Calu3 (cell line): ENCODE measurements around the gene RPS21. TPM values are rescaled to one million over a fixed set of nuclear protein-coding genes. Genes with fewer than 3 reads are reported as not detected.

Experiments
- BruUV-seq: library from RNA; stranded (reverse); fragments of 400-500 nt; replicated peaks from 2 replicates; lab custom pipeline; 2021; lab: Mats Ljungman, UMichigan
- CTCF ChIA-PET: fragments of 300-600 bp; sonication (Branson Sonifier 250); formaldehyde crosslinking; loops from one replicate; lab custom pipeline; 2022; ENCODE audit warnings: antibody characterized with exemption; lab: Charles Lee
- DNase-seq: peaks from one replicate; pipeline ENCODE4 v3.0.0; 2022
- H3K27ac Mint-ChIP-seq: one replicate; pipeline ENCODE4 v1.8.0; 2022; ENCODE audit warnings: mixed read lengths; ENCODE audit not compliant: unreplicated experiment
- H3K27me3 Mint-ChIP-seq: one replicate; pipeline ENCODE4 v1.8.0; 2022; ENCODE audit warnings: mixed read lengths; ENCODE audit not compliant: unreplicated experiment
- H3K36me3 Mint-ChIP-seq: one replicate; pipeline ENCODE4 v1.8.0; 2022; ENCODE audit warnings: mild to moderate bottlenecking, moderate library complexity, mixed read lengths; ENCODE audit not compliant: insufficient read depth, unreplicated experiment
- H3K4me1 Mint-ChIP-seq: one replicate; pipeline ENCODE4 v1.8.0; 2022; ENCODE audit warnings: mild to moderate bottlenecking, low read depth, mixed read lengths; ENCODE audit not compliant: unreplicated experiment
- H3K4me3 Mint-ChIP-seq: one replicate; pipeline ENCODE4 v1.8.0; 2022; ENCODE audit warnings: mild to moderate bottlenecking, low read depth, moderate library complexity, mixed read lengths; ENCODE audit not compliant: unreplicated experiment
- H3K9me3 Mint-ChIP-seq: one replicate; pipeline ENCODE4 v1.8.0; 2022; ENCODE audit warnings: low read depth, mixed read lengths; ENCODE audit not compliant: unreplicated experiment
- intact Hi-C: fragments of 100-400 bp; cut with micrococcal nuclease; formaldehyde crosslinking; loops from one replicate; pipeline ENCODE4 v1.10.0; 2022; ENCODE audit not compliant: unreplicated experiment
- total RNA-seq: library from RNA; stranded (reverse); gene quantifications from 2 replicates; pipeline ENCODE4 v1.2.3, GENCODE V29; 2022
- TF ChIP-seq, protein P1 (sequence below): fragments of 200-600 bp; IDR thresholded peaks from one replicate; pipeline ENCODE4 v1.8.0; 2022; ENCODE audit warnings: antibody characterized with exemption; ENCODE audit not compliant: unreplicated experiment

The RPS21 gene
- total RNA-seq, 1 experiment from 2014 or later = 1,936 TPM

DNA sequence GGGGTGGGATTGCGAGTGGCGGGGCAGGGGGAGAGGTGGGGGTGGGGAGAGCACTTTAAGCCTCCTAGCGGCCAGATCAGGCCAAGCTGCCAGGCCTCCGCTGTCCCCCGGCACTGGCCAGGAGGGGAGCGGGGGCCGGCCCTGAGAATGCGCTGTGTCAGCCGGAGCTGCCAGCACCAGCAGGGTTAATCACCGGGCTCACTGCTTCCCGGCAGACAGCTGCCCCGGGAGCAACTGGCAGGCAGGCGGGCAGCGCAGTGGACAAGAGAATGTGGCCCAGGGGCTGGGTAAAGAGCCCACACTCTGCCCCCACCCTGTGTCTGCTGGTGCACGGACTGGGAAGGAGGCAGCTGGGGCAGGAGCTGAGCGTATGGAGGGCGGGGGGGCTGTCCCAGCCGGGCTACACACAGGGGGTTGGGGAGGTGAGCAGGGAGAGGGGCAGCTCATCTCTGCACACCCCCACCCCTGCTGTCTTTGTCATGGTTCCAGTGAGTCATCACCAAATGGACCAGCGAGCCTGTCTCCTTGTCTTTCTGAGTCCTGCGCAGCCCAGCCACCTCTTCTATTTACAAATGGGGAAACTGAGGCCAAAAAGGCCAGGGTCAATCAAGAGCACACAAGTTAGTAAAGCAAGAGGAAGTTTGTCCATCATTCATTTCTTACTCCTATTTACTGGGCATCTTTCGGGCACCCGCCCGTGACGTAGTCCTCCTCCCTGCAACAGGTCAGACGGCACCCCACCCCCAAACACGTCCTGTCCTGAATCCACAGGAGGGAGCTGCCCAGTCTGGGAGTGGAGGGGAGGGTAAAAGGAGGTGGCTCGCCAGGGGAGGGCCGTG, 17.7 kb upstream of the RPS21 start:
- Mint-ChIP-seq H3K4me1 (peaks cover 37% of the 10 kb centered on the region), H3K4me3 (peak overlapping the region; percentile 79), H3K27me3 (no peaks in the 10 kb centered on the region), H3K27ac (no peak overlapping the region), H3K36me3 (peaks cover 61% of the 10 kb centered on the region), H3K9me3 (no peaks in the 10 kb centered on the region)
- intact Hi-C loops = no loop called here
- peak; percentile 62 for DNase-seq
- TF ChIP-seq, protein P1, sequence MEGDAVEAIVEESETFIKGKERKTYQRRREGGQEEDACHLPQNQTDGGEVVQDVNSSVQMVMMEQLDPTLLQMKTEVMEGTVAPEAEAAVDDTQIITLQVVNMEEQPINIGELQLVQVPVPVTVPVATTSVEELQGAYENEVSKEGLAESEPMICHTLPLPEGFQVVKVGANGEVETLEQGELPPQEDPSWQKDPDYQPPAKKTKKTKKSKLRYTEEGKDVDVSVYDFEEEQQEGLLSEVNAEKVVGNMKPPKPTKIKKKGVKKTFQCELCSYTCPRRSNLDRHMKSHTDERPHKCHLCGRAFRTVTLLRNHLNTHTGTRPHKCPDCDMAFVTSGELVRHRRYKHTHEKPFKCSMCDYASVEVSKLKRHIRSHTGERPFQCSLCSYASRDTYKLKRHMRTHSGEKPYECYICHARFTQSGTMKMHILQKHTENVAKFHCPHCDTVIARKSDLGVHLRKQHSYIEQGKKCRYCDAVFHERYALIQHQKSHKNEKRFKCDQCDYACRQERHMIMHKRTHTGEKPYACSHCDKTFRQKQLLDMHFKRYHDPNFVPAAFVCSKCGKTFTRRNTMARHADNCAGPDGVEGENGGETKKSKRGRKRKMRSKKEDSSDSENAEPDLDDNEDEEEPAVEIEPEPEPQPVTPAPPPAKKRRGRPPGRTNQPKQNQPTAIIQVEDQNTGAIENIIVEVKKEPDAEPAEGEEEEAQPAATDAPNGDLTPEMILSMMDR = peak; percentile 81
- CTCF ChIA-PET = interaction anchor here (0.8 to 5.9 kb wide), 8 partner anchors 8 to 226 kb away, joined by 3 to 33 read pairs (median 6); partner anchors contain the start of gene ADRM1
- BruUV-seq = no TSS peak

DNA sequence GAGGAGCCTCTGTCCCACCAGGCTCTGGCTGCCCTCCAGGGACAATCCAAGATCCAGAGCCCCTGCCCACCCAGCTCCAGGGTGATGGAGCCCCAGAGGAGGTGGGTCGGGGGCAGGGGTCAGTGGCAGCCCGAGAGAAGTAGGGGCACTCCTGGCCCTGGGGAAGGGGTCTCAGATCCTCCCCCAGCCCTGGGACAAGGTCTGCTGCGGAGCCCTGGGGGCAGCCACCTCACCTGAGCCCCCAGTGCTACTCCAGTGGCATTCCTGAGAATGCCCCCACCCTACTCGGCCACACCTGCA, 17.1 kb upstream of the RPS21 start:
- Mint-ChIP-seq H3K36me3 (peaks cover 55% of the 10 kb centered on the region), H3K4me3 (no peak overlapping the region), H3K4me1 (peaks cover 37% of the 10 kb centered on the region), H3K9me3 (no peaks in the 10 kb centered on the region), H3K27ac (no peak overlapping the region), H3K27me3 (no peaks in the 10 kb centered on the region)
- intact Hi-C loops = no loop called here
- no TSS peak for BruUV-seq
- TF ChIP-seq, protein P1 = no peak
- CTCF ChIA-PET = interaction anchor here (1.2 to 3.9 kb wide), 3 partner anchors 8 to 16 kb away, joined by 3 to 22 read pairs (median 6); no protein-coding TSS in a partner anchor
- DNase-seq = no peak

DNA sequence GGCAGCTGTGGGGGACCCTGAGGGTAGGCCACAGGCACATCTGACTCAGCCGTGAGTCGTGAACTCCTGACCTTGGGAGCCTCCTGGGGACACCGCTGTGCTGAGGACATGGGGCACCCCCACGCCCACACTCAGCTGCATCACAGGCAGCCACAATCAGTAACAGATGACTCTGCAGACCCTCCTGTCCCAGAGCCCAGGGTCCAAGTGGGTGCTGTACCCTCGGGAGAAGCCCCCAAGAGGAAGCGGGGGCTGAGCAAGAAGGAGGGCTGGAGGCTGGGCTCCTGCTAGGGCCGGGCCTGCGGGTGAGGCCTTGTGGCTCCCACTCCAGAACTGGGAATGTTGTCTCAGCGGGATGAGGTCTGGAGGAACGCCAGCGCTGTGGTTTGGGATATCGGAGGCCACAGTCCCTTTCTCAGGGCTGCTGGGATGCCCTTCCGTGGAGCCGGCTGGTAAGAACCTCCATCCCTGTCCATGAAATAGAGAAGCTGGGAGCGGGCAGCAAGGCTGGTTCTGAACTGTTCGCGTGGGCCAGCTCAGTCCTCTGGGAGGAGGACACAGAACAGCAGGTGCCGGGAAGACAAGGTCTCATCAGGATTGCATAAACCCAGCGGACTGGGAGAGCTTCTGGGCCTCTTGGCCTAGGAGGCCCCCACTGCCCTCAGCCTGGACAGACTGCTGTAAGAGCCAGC, 16.6 kb upstream of the RPS21 start:
- Mint-ChIP-seq H3K27me3 (no peaks in the 10 kb centered on the region), H3K4me1 (peaks cover 33% of the 10 kb centered on the region), H3K4me3 (no peak overlapping the region), H3K36me3 (peaks cover 50% of the 10 kb centered on the region), H3K9me3 (no peaks in the 10 kb centered on the region), H3K27ac (no peak overlapping the region)
- no TSS peak for BruUV-seq
- TF ChIP-seq, protein P1 = no peak
- intact Hi-C loops = no loop called here
- CTCF ChIA-PET = interaction anchor here (0.5 to 3.9 kb wide), 4 partner anchors 9 to 245 kb away, joined by 3 to 22 read pairs (median 6); partner anchors contain the start of gene RPS21
- DNase-seq = no peak

DNA sequence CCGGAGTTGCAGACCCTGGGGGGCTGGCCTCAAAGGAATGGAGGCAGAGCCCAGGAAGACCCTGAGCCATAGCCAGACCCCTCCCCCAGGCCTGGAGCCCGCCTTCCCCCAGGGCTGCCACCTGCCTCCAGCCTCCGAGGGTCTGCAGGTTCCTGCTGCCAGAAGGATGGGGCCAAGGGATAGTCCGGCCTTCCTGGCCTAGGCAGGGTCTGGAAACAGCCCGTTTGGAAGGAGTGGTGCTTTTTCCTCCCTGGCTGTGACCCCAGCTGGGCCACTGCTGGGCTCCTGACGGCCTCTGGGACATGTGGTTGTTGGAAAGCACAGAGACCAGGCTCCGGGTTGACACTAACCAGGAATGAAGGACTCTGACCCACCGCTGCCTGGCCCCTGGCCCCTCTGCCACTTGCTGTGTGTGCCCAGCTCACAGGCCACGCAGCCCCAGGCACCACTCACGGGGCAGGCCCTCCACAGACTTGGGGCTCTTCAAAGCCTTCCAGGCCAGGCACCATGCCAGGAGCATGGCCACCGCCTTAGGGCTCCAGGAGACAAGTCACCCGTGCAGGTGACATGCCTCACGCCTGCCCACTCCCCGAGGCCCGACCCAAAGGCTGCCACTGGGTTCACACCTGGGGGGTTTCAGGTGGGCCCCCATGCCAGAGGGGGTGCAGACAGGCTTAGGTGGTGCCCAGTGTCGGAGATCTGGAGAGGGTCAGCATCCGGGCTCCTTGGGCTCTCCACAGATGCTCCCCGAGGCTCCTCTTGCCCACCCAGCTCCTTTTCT, 15.9 kb upstream of the RPS21 start:
- no peak for DNase-seq

More for the DNA sequence above, 15.9 kb upstream of the RPS21 start:
- intact Hi-C loops = no loop called here
- BruUV-seq = no TSS peak
- no peaks in the 10 kb centered on the region for H3K9me3 Mint-ChIP-seq
- CTCF ChIA-PET = interaction anchor here (1.0 to 3.9 kb wide), 4 partner anchors 10 to 21 kb away, joined by 3 to 22 read pairs (median 4); partner anchors contain the start of gene RPS21
- H3K36me3 Mint-ChIP-seq = peaks cover 43% of the 10 kb centered on the region
- H3K27me3 Mint-ChIP-seq = no peaks in the 10 kb centered on the region
- peaks cover 27% of the 10 kb centered on the region for H3K4me1 Mint-ChIP-seq
- H3K4me3 Mint-ChIP-seq = no peak overlapping the region
- H3K27ac Mint-ChIP-seq = no peak overlapping the region
- TF ChIP-seq, protein P1 = no peak
